Hepatocyte (in vitro differentiated cells): ENCODE measurements around the gene SLC25A21.

ENCODE experiments used
- EZH2 ChIP-seq: fragments of 200-600 bp; sonication (generic); IDR thresholded peaks from 2 replicates; pipeline ENCODE4 v1.6.1; 2016; ENCODE audit warnings: antibody characterized with exemption, mild to moderate bottlenecking, borderline replicate concordance
- EZH2phosphoT487 ChIP-seq: fragments of 200-600 bp; sonication (generic); IDR thresholded peaks from one replicate; pipeline ENCODE4 v1.6.1; 2018; ENCODE audit warnings: antibody characterized with exemption, mild to moderate bottlenecking, low read depth, moderate library complexity; ENCODE audit not compliant: unreplicated experiment, severe bottlenecking
- TF ChIP-seq, protein P1 (sequence below): fragments of 200-600 bp; sonication (generic); IDR thresholded peaks from 2 replicates; pipeline ENCODE4 v1.5.1; 2016; ENCODE audit warnings: antibody characterized with exemption, mild to moderate bottlenecking; ENCODE audit not compliant: poor library complexity

DNA sequence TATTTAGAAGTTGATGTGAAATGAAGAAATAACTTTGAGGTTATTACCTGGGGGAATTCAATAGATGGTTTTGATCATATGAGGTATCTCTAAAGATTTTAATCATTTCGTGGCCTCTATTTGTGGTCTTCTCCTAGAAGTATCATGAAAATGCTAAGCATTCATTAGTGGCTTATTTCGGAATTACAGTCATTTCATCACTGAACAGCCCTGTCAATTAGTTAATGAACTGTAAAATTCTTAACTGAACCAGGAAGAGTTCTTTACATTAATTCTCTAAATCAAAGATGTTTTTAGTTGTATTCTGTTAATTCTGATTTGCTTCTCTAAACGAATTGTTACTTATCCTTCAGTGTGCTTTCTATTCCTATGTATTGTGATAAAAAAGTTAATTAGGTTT, 261.8 kb downstream of the SLC25A21 start:
- TF ChIP-seq, protein P1, sequence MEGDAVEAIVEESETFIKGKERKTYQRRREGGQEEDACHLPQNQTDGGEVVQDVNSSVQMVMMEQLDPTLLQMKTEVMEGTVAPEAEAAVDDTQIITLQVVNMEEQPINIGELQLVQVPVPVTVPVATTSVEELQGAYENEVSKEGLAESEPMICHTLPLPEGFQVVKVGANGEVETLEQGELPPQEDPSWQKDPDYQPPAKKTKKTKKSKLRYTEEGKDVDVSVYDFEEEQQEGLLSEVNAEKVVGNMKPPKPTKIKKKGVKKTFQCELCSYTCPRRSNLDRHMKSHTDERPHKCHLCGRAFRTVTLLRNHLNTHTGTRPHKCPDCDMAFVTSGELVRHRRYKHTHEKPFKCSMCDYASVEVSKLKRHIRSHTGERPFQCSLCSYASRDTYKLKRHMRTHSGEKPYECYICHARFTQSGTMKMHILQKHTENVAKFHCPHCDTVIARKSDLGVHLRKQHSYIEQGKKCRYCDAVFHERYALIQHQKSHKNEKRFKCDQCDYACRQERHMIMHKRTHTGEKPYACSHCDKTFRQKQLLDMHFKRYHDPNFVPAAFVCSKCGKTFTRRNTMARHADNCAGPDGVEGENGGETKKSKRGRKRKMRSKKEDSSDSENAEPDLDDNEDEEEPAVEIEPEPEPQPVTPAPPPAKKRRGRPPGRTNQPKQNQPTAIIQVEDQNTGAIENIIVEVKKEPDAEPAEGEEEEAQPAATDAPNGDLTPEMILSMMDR: no peak
- TF ChIP-seq EZH2: no peak
- TF ChIP-seq EZH2phosphoT487: no peak
